Panc1 (cell line): Measurements from ENCODE around the gene WWOX. TPM values are rescaled to one million over a fixed set of nuclear protein-coding genes. Genes with fewer than 3 reads are reported as not detected.

Source experiments
- ATAC-seq: fragments of 200-7000 bp; cut with Tn5 transposase; 2 replicates; pipeline ENCODE4 v1.9.1; 2020; ENCODE audit warnings: mild to moderate bottlenecking, moderate library complexity
- BruUV-seq: library from RNA; stranded (reverse); fragments of 400-500 nt; replicated peaks from 2 replicates; lab custom pipeline; 2021; lab: Mats Ljungman, UMichigan
- CTCF ChIA-PET: fragments of 300-600 bp; sonication (Branson Sonifier 250); formaldehyde crosslinking; loops from one replicate; lab custom pipeline; 2022; ENCODE audit warnings: antibody characterized with exemption; lab: Charles Lee
- POLR2A ChIA-PET: fragments of 300-600 bp; sonication (Branson Sonifier 250); formaldehyde crosslinking; loops from one replicate; lab custom pipeline; 2022; ENCODE audit warnings: antibody characterized with exemption; lab: Charles Lee
- DNase-seq: peaks from one replicate; pipeline ENCODE4 v3.0.0-alpha.2; 2010; ENCODE audit warnings: low read depth, low spot score
- H3K27ac ChIP-seq: 2 replicates; pipeline ENCODE4 v1.5.1; 2011; ENCODE audit warnings: mild to moderate bottlenecking, low read length, inconsistent platforms
- H3K27me3 ChIP-seq: fragments of 200-500 bp; sonication (Bioruptor generic); 2 replicates; pipeline ENCODE4 v1.6.0; 2014; ENCODE audit warnings: low read length, inconsistent platforms; ENCODE audit not compliant: control insufficient read depth, insufficient read depth
- H3K36me3 ChIP-seq: fragments of 200-500 bp; sonication (Bioruptor generic); 2 replicates; pipeline ENCODE4 v1.5.1; 2014; ENCODE audit warnings: inconsistent platforms, mild to moderate bottlenecking, low read length, moderate library complexity; ENCODE audit not compliant: control insufficient read depth, insufficient read depth
- H3K4me1 ChIP-seq: 2 replicates; pipeline ENCODE4 v1.5.1; 2011; ENCODE audit warnings: inconsistent platforms, mild to moderate bottlenecking, low read length, moderate library complexity; ENCODE audit not compliant: control insufficient read depth, insufficient read depth
- H3K4me3 ChIP-seq, 2 experiments: 2 replicates each; pipeline ENCODE4 v1.5.1; 2011 to 2012; ENCODE audit warnings: low read depth in 2 of 2, low read length in 2 of 2, mild to moderate bottlenecking in 2 of 2, inconsistent platforms in 1 of 2, moderate library complexity in 1 of 2
- H3K9me3 ChIP-seq: fragments of 200-500 bp; sonication (Bioruptor generic); 2 replicates; pipeline ENCODE4 v1.5.1; 2014; ENCODE audit warnings: low read depth, mild to moderate bottlenecking, inconsistent platforms, low read length, moderate library complexity; ENCODE audit not compliant: control insufficient read depth, insufficient read depth
- CTCF ChIP-seq: fragments of 450-650 bp; IDR thresholded peaks from 2 replicates; pipeline ENCODE4 v1.5.1; 2017; ENCODE audit warnings: mild to moderate bottlenecking
- POLR2AphosphoS5 ChIP-seq: IDR thresholded peaks from 2 replicates; pipeline ENCODE4 v1.6.1; 2012; ENCODE audit warnings: mild to moderate bottlenecking, low read depth, low read length, moderate library complexity
- REST ChIP-seq, 2 experiments: IDR thresholded peaks; 2 replicates each; pipeline ENCODE4 v1.6.1; 2011 to 2012; ENCODE audit warnings: low read depth in 2 of 2, control low read depth in 1 of 2, low read length in 1 of 2, mild to moderate bottlenecking in 1 of 2, moderate library complexity in 1 of 2; ENCODE audit not compliant: insufficient read depth in 1 of 2
- SIN3A ChIP-seq: IDR thresholded peaks from 2 replicates; pipeline ENCODE4 v1.6.1; 2012; ENCODE audit warnings: low read depth, mild to moderate bottlenecking, low read length, moderate library complexity, borderline replicate concordance; ENCODE audit not compliant: insufficient read depth
- TCF7L2 ChIP-seq: IDR thresholded peaks from 2 replicates; pipeline ENCODE4 v1.6.1; 2011; ENCODE audit warnings: mild to moderate bottlenecking, low read depth, low read length, inconsistent platforms
- in situ Hi-C: cut with HindIII; loops from 2 replicates; pipeline ENCODE4 v1.10.0; 2016; ENCODE audit warnings: low sequenced_read_pairs, low pct_unique_long_range_greater_than_20kb
- intact Hi-C: fragments of 100-400 bp; cut with micrococcal nuclease; formaldehyde crosslinking; loops from one replicate; pipeline ENCODE4 v1.10.0; 2022; ENCODE audit not compliant: unreplicated experiment
- total RNA-seq: library from RNA; stranded (reverse); gene quantifications from one replicate; pipeline ENCODE4 v1.2.1, GENCODE V29; 2021; ENCODE audit not compliant: unreplicated experiment

WWOX gene
- total RNA-seq, 1 experiment from 2014 or later, result 12.5 TPM

- DNase-seq (no peak), ATAC-seq (no peak)
- no peaks in the 10 kb centered on the region for H3K4me1 ChIP-seq
- POLR2A ChIA-PET, result no interaction called here
- H3K27me3 ChIP-seq, result no peaks in the 10 kb centered on the region
- no peak overlapping the region for H3K4me3 ChIP-seq
- in situ Hi-C loops, result no loop called here
- H3K27ac ChIP-seq, result no peak overlapping the region
- intact Hi-C loops, result no loop called here
- no peaks in the 10 kb centered on the region for H3K9me3 ChIP-seq
- CTCF ChIA-PET, result no interaction called here
- no peaks in the 10 kb centered on the region for H3K36me3 ChIP-seq
- no peak for TF ChIP-seq REST (IDR thresholded peaks at IDR 0.05; ENCODE audit: insufficient read depth in 1 of 2, low read depth in 2 of 2, low read length in 1 of 2)
- TF ChIP-seq CTCF, result no peak
- no TSS peak for BruUV-seq
Measured at GRCh38 chr16:78309763-78310162, 210.3 kb downstream of the WWOX start.

- in situ Hi-C loops, result no loop called here
- no TSS peak for BruUV-seq
- Histone ChIP-seq H3K4me3 (no peak overlapping the region), H3K9me3 (no peaks in the 10 kb centered on the region), H3K27me3 (no peaks in the 10 kb centered on the region), H3K4me1 (no peaks in the 10 kb centered on the region), H3K36me3 (no peaks in the 10 kb centered on the region), H3K27ac (no peak overlapping the region)
- TF ChIP-seq TCF7L2, result no peak
- no peak for TF ChIP-seq CTCF
- no peak for TF ChIP-seq REST (IDR thresholded peaks at IDR 0.05; ENCODE audit: insufficient read depth in 1 of 2, low read depth in 2 of 2, low read length in 1 of 2)
- no peak for TF ChIP-seq POLR2AphosphoS5
- TF ChIP-seq SIN3A, result no peak
- DNase-seq, result no peak
- CTCF ChIA-PET, result no interaction called here
- POLR2A ChIA-PET, result no interaction called here
- ATAC-seq, result no peak
- intact Hi-C loops, result no loop called here
Measured at GRCh38 chr16:78310196-78310595, 210.7 kb downstream of the WWOX start.
